WTC11 (cell line): Measurements from ENCODE around the gene IL17RB. TPM values are rescaled to one million over a fixed set of nuclear protein-coding genes. Genes with fewer than 3 reads are reported as not detected.

ENCODE experiments used
- ATAC-seq: fragments of 200-7000 bp; cut with Tn5 transposase; 2 replicates; pipeline ENCODE4 v1.10.0; 2021; ENCODE audit warnings: mild to moderate bottlenecking, moderate library complexity
- CTCF ChIA-PET: fragments of 300-600 bp; sonication (Branson Sonifier 250); formaldehyde crosslinking; loops from one replicate; lab custom pipeline; 2021; ENCODE audit warnings: antibody characterized with exemption; lab: Charles Lee
- POLR2A ChIA-PET: fragments of 350-600 bp; sonication (Branson Sonifier 250); formaldehyde crosslinking; loops from one replicate; lab custom pipeline; 2021; ENCODE audit warnings: antibody characterized with exemption; lab: Charles Lee
- DNase-seq: peaks from one replicate; pipeline ENCODE4 v3.0.0; 2021; ENCODE audit warnings: low spot score
- H3K27ac Mint-ChIP-seq: 2 replicates; pipeline ENCODE4 v1.8.0; 2021; ENCODE audit warnings: mixed read lengths
- H3K27me3 Mint-ChIP-seq: 2 replicates; pipeline ENCODE4 v1.8.0; 2021; ENCODE audit warnings: low read depth, mild to moderate bottlenecking, moderate library complexity, mixed read lengths
- H3K36me3 Mint-ChIP-seq: 2 replicates; pipeline ENCODE4 v1.8.0; 2021; ENCODE audit warnings: mixed read lengths
- H3K4me1 Mint-ChIP-seq: 2 replicates; pipeline ENCODE4 v1.8.0; 2022; ENCODE audit warnings: mixed read lengths
- H3K4me3 Mint-ChIP-seq: 2 replicates; pipeline ENCODE4 v1.8.0; 2021; ENCODE audit warnings: mild to moderate bottlenecking, moderate library complexity, mixed read lengths
- H3K9me3 Mint-ChIP-seq: 2 replicates; pipeline ENCODE4 v1.8.0; 2021; ENCODE audit warnings: mixed read lengths
- ATF1 ChIP-seq: sonication (generic); formaldehyde crosslinking; IDR thresholded peaks from 2 replicates; pipeline ENCODE4 v1.8.1; 2023; ENCODE audit warnings: mild to moderate bottlenecking, moderate library complexity, missing genetic modification reagents
- ATF3 ChIP-seq: sonication (generic); formaldehyde crosslinking; conservative IDR thresholded peaks from 2 replicates; pipeline ENCODE4 v1.8.1; 2022; ENCODE audit warnings: mild to moderate bottlenecking, missing genetic modification reagents
- E2F5 ChIP-seq: sonication (generic); formaldehyde crosslinking; IDR thresholded peaks from 2 replicates; pipeline ENCODE4 v1.8.1; 2022; ENCODE audit warnings: mild to moderate bottlenecking, moderate library complexity, missing genetic modification reagents
- ETV6 ChIP-seq: sonication (generic); formaldehyde crosslinking; IDR thresholded peaks from 2 replicates; pipeline ENCODE4 v1.8.1; 2022; ENCODE audit warnings: mild to moderate bottlenecking, missing genetic modification reagents
- FOXK1 ChIP-seq: sonication (generic); formaldehyde crosslinking; IDR thresholded peaks from 2 replicates; pipeline ENCODE4 v1.8.0; 2022; ENCODE audit warnings: mild to moderate bottlenecking, moderate library complexity, missing genetic modification reagents
- FOXP1 ChIP-seq: sonication (generic); formaldehyde crosslinking; IDR thresholded peaks from 2 replicates; pipeline ENCODE4 v1.8.0; 2022; ENCODE audit warnings: missing genetic modification reagents, mild to moderate bottlenecking, moderate library complexity, borderline replicate concordance
- KAT7 ChIP-seq: sonication (generic); formaldehyde crosslinking; IDR thresholded peaks from 2 replicates; pipeline ENCODE4 v1.8.1; 2023; ENCODE audit warnings: missing genetic modification reagents, mild to moderate bottlenecking, borderline replicate concordance
- OVOL2 ChIP-seq: fragments of 250-450 bp; sonication (Bioruptor Pico); IDR thresholded peaks from 2 replicates; pipeline ENCODE4 v1.9.0; 2021; ENCODE audit warnings: mild to moderate bottlenecking, borderline replicate concordance
- PRDM15 ChIP-seq: sonication (generic); formaldehyde crosslinking; IDR thresholded peaks from 2 replicates; pipeline ENCODE4 v1.8.0; 2022; ENCODE audit warnings: missing genetic modification reagents
- RELA ChIP-seq: sonication (generic); formaldehyde crosslinking; IDR thresholded peaks from 2 replicates; pipeline ENCODE4 v1.8.1; 2022; ENCODE audit warnings: missing genetic modification reagents, mild to moderate bottlenecking, borderline replicate concordance
- RORB ChIP-seq: fragments of 250-450 bp; sonication (Bioruptor Pico); IDR thresholded peaks from 2 replicates; pipeline ENCODE4 v1.9.0; 2021; ENCODE audit warnings: mild to moderate bottlenecking
- ZNF138 ChIP-seq: sonication (generic); formaldehyde crosslinking; conservative IDR thresholded peaks from 2 replicates; pipeline ENCODE4 v1.8.1; 2022; ENCODE audit warnings: mild to moderate bottlenecking, moderate library complexity, missing genetic modification reagents
- ZNF219 ChIP-seq: sonication (generic); formaldehyde crosslinking; IDR thresholded peaks from 2 replicates; pipeline ENCODE4 v1.8.0; 2023; ENCODE audit warnings: missing genetic modification reagents, mild to moderate bottlenecking, borderline replicate concordance
- ZNF317 ChIP-seq: sonication (generic); formaldehyde crosslinking; IDR thresholded peaks from 2 replicates; pipeline ENCODE4 v1.8.1; 2023; ENCODE audit warnings: low read depth, mild to moderate bottlenecking, moderate library complexity, missing genetic modification reagents, borderline replicate concordance
- ZNF671 ChIP-seq: fragments of 250-450 bp; sonication (Bioruptor Pico); IDR thresholded peaks from 2 replicates; pipeline ENCODE4 v1.8.0; 2021; ENCODE audit warnings: mild to moderate bottlenecking
- total RNA-seq: library from RNA; stranded (reverse); gene quantifications from 3 replicates; pipeline ENCODE4 v1.2.3, GENCODE V29; 2021
- TF ChIP-seq, protein P1 (sequence below): sonication (generic); formaldehyde crosslinking; IDR thresholded peaks from 2 replicates; pipeline ENCODE4 v1.8.0; 2022; ENCODE audit warnings: mild to moderate bottlenecking, missing genetic modification reagents
- TF ChIP-seq, protein P2 (sequence below): sonication (generic); formaldehyde crosslinking; IDR thresholded peaks from 2 replicates; pipeline ENCODE4 v1.8.1; 2022; ENCODE audit warnings: low read depth, mild to moderate bottlenecking, moderate library complexity, missing genetic modification reagents, borderline replicate concordance
- TF ChIP-seq, protein P3 (sequence below): fragments of 250-450 bp; sonication (Bioruptor Pico); conservative IDR thresholded peaks from 2 replicates; pipeline ENCODE4 v1.9.0; 2021; ENCODE audit warnings: mild to moderate bottlenecking
- TF ChIP-seq, protein P4 (sequence below): sonication (generic); formaldehyde crosslinking; IDR thresholded peaks from 2 replicates; pipeline ENCODE4 v1.8.1; 2023; ENCODE audit warnings: mild to moderate bottlenecking, missing genetic modification reagents
- TF ChIP-seq, protein P5 (sequence below): sonication (generic); formaldehyde crosslinking; IDR thresholded peaks from 2 replicates; pipeline ENCODE4 v1.8.0; 2022; ENCODE audit warnings: mild to moderate bottlenecking, missing genetic modification reagents

The IL17RB gene
- total RNA-seq, 1 experiment from 2014 or later = 5.6 TPM

- TF ChIP-seq OVOL2 (CRISPR knock-in tag) (no peak), ZNF138 (CRISPR knock-in tag) (no peak), RELA (no peak), ZNF219 (CRISPR knock-in tag) (no peak), ZNF317 (CRISPR knock-in tag) (no peak), ATF3 (CRISPR knock-in tag) (no peak), ZNF671 (CRISPR knock-in tag) (no peak), RORB (CRISPR knock-in tag) (no peak)
- TF ChIP-seq, protein P1, sequence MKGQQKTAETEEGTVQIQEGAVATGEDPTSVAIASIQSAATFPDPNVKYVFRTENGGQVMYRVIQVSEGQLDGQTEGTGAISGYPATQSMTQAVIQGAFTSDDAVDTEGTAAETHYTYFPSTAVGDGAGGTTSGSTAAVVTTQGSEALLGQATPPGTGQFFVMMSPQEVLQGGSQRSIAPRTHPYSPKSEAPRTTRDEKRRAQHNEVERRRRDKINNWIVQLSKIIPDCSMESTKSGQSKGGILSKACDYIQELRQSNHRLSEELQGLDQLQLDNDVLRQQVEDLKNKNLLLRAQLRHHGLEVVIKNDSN (CRISPR knock-in tag) = no peak
- TF ChIP-seq, protein P2, sequence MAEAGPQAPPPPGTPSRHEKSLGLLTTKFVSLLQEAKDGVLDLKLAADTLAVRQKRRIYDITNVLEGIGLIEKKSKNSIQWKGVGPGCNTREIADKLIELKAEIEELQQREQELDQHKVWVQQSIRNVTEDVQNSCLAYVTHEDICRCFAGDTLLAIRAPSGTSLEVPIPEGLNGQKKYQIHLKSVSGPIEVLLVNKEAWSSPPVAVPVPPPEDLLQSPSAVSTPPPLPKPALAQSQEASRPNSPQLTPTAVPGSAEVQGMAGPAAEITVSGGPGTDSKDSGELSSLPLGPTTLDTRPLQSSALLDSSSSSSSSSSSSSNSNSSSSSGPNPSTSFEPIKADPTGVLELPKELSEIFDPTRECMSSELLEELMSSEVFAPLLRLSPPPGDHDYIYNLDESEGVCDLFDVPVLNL (CRISPR knock-in tag) = no peak
These were observed 2.9 kb upstream of the IL17RB start (continued) for GRCh38 chr3:53843195-53844177.

DNA sequence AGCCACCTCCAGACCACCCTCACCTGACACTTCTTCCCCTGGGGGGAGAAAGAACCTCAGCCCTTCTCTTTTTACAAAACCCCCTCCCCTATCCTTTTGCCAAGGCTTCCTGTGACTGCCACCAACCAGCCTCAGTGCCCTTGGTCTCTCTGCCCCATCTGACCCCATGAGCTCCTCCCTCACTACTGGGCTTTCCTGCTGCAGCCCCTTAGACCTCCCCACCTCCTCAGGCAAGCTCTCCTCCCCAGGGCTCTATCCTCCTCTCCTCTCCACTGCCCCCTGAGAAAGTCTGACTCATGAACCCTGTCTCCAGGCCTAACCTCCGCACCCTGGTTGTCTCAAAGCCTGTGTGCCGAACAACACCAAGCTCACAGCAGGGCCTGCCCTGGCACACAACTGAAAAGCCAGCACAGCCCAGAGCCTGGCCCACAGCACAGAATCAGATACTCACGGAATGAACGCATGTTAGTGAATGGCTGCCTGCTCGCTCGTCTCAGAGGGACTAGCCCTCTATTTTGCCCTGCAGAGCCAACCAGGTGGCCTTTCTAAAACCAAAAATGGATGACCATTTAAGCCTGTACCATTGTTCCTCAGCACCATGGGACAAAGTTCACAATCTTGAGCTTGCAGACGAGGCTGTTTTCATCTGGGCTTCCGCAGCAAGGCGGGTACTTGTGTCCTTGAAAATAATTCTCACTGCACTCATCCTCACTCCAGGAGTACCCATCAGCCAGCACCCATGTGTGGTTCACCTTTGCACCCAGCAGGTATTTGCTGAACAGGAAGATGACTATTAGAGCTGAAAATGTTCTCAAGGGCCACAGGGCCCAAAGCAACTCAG, 1.9 kb upstream of the IL17RB start:
- CTCF ChIA-PET = interaction anchor here (0.6 to 1.3 kb wide), 5 partner anchors 12 to 344 kb away, joined by 3 to 4 read pairs (median 3); partner anchors contain the start of gene SELENOK
- TF ChIP-seq ATF1 (CRISPR knock-in tag) (no peak), RELA (no peak), ETV6 (CRISPR knock-in tag) (no peak), PRDM15 (CRISPR knock-in tag) (no peak), KAT7 (CRISPR knock-in tag) (no peak), FOXP1 (CRISPR knock-in tag) (no peak), E2F5 (no peak), FOXK1 (CRISPR knock-in tag) (no peak)
- TF ChIP-seq, protein P3, sequence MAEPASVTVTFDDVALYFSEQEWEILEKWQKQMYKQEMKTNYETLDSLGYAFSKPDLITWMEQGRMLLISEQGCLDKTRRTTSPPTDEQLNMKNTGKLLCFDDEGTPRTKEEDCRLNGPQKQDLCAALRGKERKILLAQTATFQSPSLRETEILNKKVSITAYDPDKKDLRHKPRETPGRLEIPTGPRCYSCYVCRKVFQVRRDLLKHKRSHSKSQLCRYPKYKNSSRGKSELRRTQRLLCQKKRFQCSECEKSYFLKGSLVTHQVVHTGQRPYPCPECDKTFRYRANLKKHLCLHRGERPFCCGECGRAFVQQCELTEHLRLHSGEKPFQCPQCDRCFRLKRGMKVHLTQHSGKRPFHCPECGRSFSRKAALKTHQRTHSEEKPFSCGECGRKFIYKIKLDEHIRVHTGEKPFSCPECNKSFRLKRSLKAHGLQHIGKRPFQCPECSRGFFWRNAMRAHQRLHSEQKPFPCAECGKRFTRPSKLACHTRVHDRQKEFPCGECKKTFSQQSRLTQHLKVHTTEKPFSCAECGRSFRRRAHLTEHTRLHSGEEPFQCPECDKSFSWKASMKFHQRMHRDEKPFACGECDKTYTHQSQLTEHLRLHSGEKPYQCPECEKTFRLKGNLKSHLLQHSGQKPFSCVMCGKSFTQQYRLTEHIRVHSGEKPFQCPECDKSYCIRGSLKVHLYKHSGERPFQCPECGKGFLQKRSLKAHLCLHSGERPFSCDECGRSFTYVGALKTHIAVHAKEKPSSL = no peak
- TF ChIP-seq, protein P4, sequence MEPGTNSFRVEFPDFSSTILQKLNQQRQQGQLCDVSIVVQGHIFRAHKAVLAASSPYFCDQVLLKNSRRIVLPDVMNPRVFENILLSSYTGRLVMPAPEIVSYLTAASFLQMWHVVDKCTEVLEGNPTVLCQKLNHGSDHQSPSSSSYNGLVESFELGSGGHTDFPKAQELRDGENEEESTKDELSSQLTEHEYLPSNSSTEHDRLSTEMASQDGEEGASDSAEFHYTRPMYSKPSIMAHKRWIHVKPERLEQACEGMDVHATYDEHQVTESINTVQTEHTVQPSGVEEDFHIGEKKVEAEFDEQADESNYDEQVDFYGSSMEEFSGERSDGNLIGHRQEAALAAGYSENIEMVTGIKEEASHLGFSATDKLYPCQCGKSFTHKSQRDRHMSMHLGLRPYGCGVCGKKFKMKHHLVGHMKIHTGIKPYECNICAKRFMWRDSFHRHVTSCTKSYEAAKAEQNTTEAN (CRISPR knock-in tag) = no peak
- TF ChIP-seq, protein P5, sequence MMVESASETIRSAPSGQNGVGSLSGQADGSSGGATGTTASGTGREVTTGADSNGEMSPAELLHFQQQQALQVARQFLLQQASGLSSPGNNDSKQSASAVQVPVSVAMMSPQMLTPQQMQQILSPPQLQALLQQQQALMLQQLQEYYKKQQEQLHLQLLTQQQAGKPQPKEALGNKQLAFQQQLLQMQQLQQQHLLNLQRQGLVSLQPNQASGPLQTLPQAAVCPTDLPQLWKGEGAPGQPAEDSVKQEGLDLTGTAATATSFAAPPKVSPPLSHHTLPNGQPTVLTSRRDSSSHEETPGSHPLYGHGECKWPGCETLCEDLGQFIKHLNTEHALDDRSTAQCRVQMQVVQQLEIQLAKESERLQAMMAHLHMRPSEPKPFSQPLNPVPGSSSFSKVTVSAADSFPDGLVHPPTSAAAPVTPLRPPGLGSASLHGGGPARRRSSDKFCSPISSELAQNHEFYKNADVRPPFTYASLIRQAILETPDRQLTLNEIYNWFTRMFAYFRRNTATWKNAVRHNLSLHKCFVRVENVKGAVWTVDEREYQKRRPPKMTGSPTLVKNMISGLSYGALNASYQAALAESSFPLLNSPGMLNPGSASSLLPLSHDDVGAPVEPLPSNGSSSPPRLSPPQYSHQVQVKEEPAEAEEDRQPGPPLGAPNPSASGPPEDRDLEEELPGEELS (CRISPR knock-in tag) = no peak
- Mint-ChIP-seq H3K36me3 (peaks cover 2% of the 10 kb centered on the region), H3K27me3 (peaks cover 18% of the 10 kb centered on the region), H3K9me3 (no peaks in the 10 kb centered on the region), H3K27ac (no peak overlapping the region; the same call in 1 of the 2 replicates), H3K4me3 (peak overlapping the region; percentile 68), H3K4me1 (peaks cover 40% of the 10 kb centered on the region)
- ATAC-seq (no peak), DNase-seq (no peak)
- POLR2A ChIA-PET = interaction anchor here (0.7 kb wide), 1 partner anchor 134 kb away, joined by 3 read pairs; no protein-coding TSS in a partner anchor
